Activated T-cell treated with anti-CD3 and anti-CD28 coated beads, Interleukin-2, amount 50 U/mL, for 72 hours (primary cell): ENCODE data around the gene LPO. TPM values are rescaled to one million over a fixed set of nuclear protein-coding genes. Genes with fewer than 3 reads are reported as not detected.

Experiments used
- ATAC-seq, 2 donors: fragments of 150-1000 bp; cut with Tn5 transposase; replicated peaks in 1 of 2; 2 replicates each; pipeline ENCODE4 v1.10.0; 2021; ENCODE audit warnings: moderate library complexity in 2 of 2, mild to moderate bottlenecking in 1 of 2
- DNase-seq, 2 donors: peaks; one replicate each; pipeline ENCODE4 v3.0.0; 2021 to 2022; ENCODE audit warnings: mixed read lengths in 1 of 2
- H3K27ac Mint-ChIP-seq: one replicate; pipeline ENCODE4 v1.8.0; 2022; ENCODE audit warnings: mild to moderate bottlenecking, moderate library complexity, mixed read lengths
- H3K27me3 Mint-ChIP-seq: one replicate; pipeline ENCODE4 v1.8.0; 2022; ENCODE audit warnings: low read depth, mixed read lengths
- H3K36me3 Mint-ChIP-seq, 2 donors: one replicate each; pipeline ENCODE4 v1.8.0; 2022; ENCODE audit warnings: mixed read lengths in 2 of 2, mild to moderate bottlenecking in 1 of 2; ENCODE audit not compliant: insufficient read depth in 2 of 2
- H3K4me1 Mint-ChIP-seq: one replicate; pipeline ENCODE4 v1.8.0; 2022; ENCODE audit warnings: low read depth, mixed read lengths
- H3K4me3 Mint-ChIP-seq, 2 donors: one replicate each; pipeline ENCODE4 v1.8.0; 2022; ENCODE audit warnings: mild to moderate bottlenecking in 2 of 2, mixed read lengths in 2 of 2, moderate library complexity in 2 of 2
- H3K9me3 Mint-ChIP-seq, 2 donors: one replicate each; pipeline ENCODE4 v1.8.0; 2022; ENCODE audit warnings: mixed read lengths in 2 of 2
- total RNA-seq, 2 donors: library from RNA; stranded (reverse); gene quantifications; one replicate each; pipeline ENCODE4 v1.2.3, GENCODE V29; 2022

The LPO gene
- total RNA-seq, 2 donors from 2014 or later, result 0.12 to 0.31 TPM

- H3K36me3 Mint-ChIP-seq, result no peaks in the 10 kb centered on the region
- no peak overlapping the region for H3K4me3 Mint-ChIP-seq
- peaks cover 31% of the 10 kb centered on the region for H3K27me3 Mint-ChIP-seq
- H3K4me1 Mint-ChIP-seq, result peaks cover 16% of the 10 kb centered on the region
- no peak for DNase-seq
- no peak for ATAC-seq
- H3K9me3 Mint-ChIP-seq, result no peaks in the 10 kb centered on the region
- H3K27ac Mint-ChIP-seq, result no peak overlapping the region
These were observed 13.8 kb downstream of the LPO start for GRCh38 chr17:58252141-58252540.

GRCh38 chr17:58253082-58253481 is 14.7 kb downstream of the LPO start:
- Mint-ChIP-seq H3K4me3 (no peak overlapping the region), H3K36me3 (no peaks in the 10 kb centered on the region), H3K9me3 (no peaks in the 10 kb centered on the region), H3K4me1 (peaks cover 9% of the 10 kb centered on the region), H3K27ac (no peak overlapping the region), H3K27me3 (peaks cover 37% of the 10 kb centered on the region)
- ATAC-seq (no peak), DNase-seq (no peak)

- Mint-ChIP-seq H3K4me3 (no peak overlapping the region), H3K4me1 (no peaks in the 10 kb centered on the region), H3K27me3 (peaks cover 29% of the 10 kb centered on the region), H3K27ac (no peak overlapping the region), H3K9me3 (no peaks in the 10 kb centered on the region), H3K36me3 (no peaks in the 10 kb centered on the region)
- DNase-seq (no peak), ATAC-seq (no peak)
These were observed 16.4 kb downstream of the LPO start for GRCh38 chr17:58254803-58255202.

DNA sequence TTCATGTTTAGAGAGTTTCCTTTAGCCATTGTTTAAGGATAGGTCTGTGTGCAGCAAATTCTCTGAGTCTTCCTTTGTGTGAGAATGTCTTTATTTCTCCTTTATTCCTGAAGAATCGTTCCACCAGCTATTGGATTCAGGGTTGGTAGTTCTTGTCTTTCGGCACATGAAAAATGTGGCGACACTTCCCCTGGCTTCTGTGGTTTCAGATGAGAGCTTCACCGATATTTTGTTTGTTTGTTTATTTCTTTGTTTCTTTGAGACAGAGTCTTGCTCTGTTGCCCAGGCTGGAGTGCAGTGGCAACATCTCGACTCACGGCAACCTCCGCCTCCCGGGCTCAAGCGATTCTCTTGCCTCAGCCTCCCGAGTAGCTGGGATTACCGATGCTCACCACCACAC is 23.8 kb downstream of the LPO start:
- Mint-ChIP-seq H3K4me3 (no peak overlapping the region), H3K36me3 (no peaks in the 10 kb centered on the region), H3K9me3 (no peaks in the 10 kb centered on the region), H3K27me3 (peaks cover 65% of the 10 kb centered on the region), H3K27ac (no peak overlapping the region), H3K4me1 (no peaks in the 10 kb centered on the region)
- DNase-seq (no peak), ATAC-seq (no peak)

DNA sequence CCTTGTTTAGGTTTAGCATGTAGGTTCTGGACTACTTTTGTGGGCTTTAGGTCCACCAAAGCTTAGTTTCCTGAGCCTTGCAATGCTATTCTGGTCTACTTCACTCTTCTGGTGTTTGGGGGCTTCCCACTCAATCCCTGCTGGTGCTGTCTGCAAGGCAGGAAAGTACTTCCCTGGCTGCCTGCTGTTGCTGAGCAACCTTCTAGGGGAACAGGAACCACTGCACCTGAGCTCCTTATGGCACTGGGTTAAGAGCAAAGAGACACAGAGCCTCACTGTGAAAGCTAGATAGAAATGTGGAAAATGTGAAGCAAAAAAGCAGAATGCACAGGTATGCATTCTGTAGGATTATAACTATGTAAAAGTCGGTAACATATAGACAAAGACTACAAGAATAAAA is 25.4 kb downstream of the LPO start:
- Mint-ChIP-seq H3K27ac (no peak overlapping the region), H3K27me3 (peaks cover 53% of the 10 kb centered on the region), H3K4me3 (no peak overlapping the region), H3K4me1 (no peaks in the 10 kb centered on the region), H3K9me3 (no peaks in the 10 kb centered on the region), H3K36me3 (no peaks in the 10 kb centered on the region)
- ATAC-seq (no peak), DNase-seq (no peak)

- H3K4me3 Mint-ChIP-seq, result no peak overlapping the region
- no peak for DNase-seq
- ATAC-seq, result no peak
- H3K9me3 Mint-ChIP-seq, result no peaks in the 10 kb centered on the region
- H3K4me1 Mint-ChIP-seq, result no peaks in the 10 kb centered on the region
- H3K36me3 Mint-ChIP-seq, result no peaks in the 10 kb centered on the region
- no peak overlapping the region for H3K27ac Mint-ChIP-seq
- peaks cover 53% of the 10 kb centered on the region for H3K27me3 Mint-ChIP-seq
These were observed 26.2 kb downstream of the LPO start for GRCh38 chr17:58264407-58265103.

DNA sequence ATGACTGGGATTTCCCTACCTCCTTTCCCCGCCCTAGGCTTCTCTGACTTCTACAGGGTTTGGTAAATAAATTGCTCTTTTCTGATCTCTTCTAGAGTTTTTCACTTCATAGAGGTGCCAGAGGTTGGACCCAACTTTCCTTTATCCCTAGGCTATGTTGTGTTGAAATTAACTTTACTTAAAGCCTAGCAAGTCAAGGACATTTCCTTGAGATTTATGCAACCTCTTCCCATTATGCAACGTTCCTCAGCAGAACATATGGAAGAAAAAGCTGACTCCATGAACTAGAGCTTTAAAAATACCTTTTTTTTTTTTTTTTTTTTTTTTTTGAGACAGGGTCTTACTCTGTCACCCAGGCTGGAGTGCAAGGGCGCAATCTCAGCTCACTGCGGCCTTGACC is 26.9 kb downstream of the LPO start:
- DNase-seq, result no peak
- no peak overlapping the region for H3K27ac Mint-ChIP-seq
- peaks cover 48% of the 10 kb centered on the region for H3K27me3 Mint-ChIP-seq
- no peak overlapping the region for H3K4me3 Mint-ChIP-seq
- ATAC-seq, result no peak
- no peaks in the 10 kb centered on the region for H3K4me1 Mint-ChIP-seq
- H3K9me3 Mint-ChIP-seq, result no peaks in the 10 kb centered on the region
- H3K36me3 Mint-ChIP-seq, result no peaks in the 10 kb centered on the region

DNA sequence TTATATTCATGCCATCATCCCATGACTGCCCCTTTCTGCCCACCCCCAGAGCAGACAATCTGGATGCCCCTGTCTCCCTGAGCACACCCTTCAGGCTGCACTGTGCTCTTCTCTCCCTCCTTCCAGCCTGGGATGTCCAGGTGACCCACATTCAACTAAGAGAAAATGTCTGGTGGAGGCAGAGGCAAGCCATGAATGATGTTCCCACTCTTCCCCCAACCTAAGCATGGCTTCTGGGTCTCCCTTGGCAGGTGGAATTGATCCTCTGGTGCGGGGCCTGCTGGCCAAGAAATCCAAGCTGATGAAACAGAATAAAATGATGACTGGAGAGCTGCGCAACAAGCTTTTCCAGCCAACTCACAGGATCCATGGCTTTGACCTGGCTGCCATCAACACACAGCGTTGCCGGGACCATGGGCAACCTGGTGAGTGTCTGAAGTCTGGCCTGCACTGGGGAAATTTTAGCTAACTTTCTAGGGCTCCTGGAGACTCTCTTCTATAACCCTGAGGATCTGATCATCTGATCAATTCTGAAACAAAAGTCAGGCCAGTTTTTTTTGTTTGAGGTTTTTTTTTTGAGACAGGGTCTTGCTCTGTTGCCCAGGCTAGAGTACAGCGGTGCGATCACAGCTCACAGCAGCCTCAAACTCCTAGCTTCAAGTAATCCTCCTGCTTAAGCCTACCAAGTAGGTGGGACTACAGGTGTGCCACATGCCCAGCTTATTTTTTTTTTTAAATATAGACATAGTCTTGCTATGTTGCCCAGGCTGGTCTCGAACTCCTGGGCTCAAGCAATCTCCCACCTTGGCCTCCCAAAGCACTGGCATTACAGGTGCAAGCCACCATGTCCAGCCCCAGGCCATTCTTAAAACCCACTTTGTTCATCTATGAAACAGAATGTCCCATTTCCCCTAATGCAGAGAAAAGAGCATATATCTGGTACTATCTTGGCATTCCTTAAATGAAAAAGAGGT is 27.8 kb downstream of the LPO start:
- peaks cover 39% of the 10 kb centered on the region for H3K27me3 Mint-ChIP-seq
- H3K27ac Mint-ChIP-seq, result no peak overlapping the region
- DNase-seq (no peak), ATAC-seq (no peak)
- H3K36me3 Mint-ChIP-seq, result no peaks in the 10 kb centered on the region
- H3K4me1 Mint-ChIP-seq, result no peaks in the 10 kb centered on the region
- no peak overlapping the region for H3K4me3 Mint-ChIP-seq
- no peaks in the 10 kb centered on the region for H3K9me3 Mint-ChIP-seq

GRCh38 chr17:58267347-58268324 is 29.3 kb downstream of the LPO start:
- H3K27me3 Mint-ChIP-seq, result peaks cover 24% of the 10 kb centered on the region
- ATAC-seq, result no peak
- DNase-seq, result no peak
- no peaks in the 10 kb centered on the region for H3K9me3 Mint-ChIP-seq
- H3K4me1 Mint-ChIP-seq, result no peaks in the 10 kb centered on the region
- H3K4me3 Mint-ChIP-seq, result no peak overlapping the region
- H3K27ac Mint-ChIP-seq, result no peak overlapping the region
- H3K36me3 Mint-ChIP-seq, result no peaks in the 10 kb centered on the region

GRCh38 chr17:58268326-58268725 is 29.9 kb downstream of the LPO start:
- Mint-ChIP-seq H3K36me3 (no peaks in the 10 kb centered on the region), H3K9me3 (no peaks in the 10 kb centered on the region), H3K4me3 (no peak overlapping the region), H3K27me3 (peaks cover 18% of the 10 kb centered on the region), H3K27ac (no peak overlapping the region), H3K4me1 (no peaks in the 10 kb centered on the region)
- DNase-seq (no peak), ATAC-seq (no peak)

GRCh38 chr17:58268774-58269556 is 30.6 kb downstream of the LPO start:
- no peaks in the 10 kb centered on the region for H3K4me1 Mint-ChIP-seq
- no peak overlapping the region for H3K4me3 Mint-ChIP-seq
- ATAC-seq (no peak), DNase-seq (no peak)
- H3K27me3 Mint-ChIP-seq, result peaks cover 11% of the 10 kb centered on the region
- H3K36me3 Mint-ChIP-seq, result no peaks in the 10 kb centered on the region
- H3K9me3 Mint-ChIP-seq, result no peaks in the 10 kb centered on the region
- H3K27ac Mint-ChIP-seq, result no peak overlapping the region

DNA sequence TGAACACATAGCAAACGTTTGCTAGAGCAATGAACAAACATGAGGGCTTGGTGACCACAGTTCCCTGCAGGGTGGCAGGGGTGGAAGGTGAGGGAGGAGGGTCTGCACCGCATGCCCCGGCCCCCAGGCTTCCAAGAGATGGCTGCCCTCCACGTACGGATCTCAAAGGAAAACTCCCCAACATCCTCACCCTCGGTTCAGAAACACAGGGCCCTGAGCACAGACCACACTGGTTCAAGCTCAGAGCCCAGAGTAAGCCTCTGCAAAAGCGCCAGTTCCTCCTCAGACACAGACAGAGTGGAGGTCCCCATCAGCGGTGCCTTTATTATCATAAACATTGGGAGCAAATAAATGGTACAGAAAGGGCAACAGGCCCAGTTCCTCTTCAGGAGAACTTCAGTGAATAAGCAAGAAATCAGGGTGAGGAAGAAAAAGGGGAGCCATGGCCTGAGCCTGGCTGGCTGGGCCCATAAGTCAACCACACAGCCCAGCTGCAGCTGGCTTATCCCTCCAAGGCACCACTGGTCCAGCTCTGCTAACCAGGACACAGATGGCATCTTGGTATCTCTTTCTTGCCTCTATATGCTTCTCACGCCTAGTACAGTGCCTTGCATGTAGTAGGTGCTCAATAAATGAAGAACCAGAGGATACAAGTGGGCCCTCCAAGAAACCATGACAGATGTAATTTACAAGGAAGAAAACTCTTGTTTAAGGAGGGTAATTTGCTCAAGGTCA is 31.3 kb downstream of the LPO start:
- no peaks in the 10 kb centered on the region for H3K36me3 Mint-ChIP-seq
- no peak overlapping the region for H3K27ac Mint-ChIP-seq
- H3K9me3 Mint-ChIP-seq, result no peaks in the 10 kb centered on the region
- ATAC-seq (no peak), DNase-seq (no peak)
- H3K4me3 Mint-ChIP-seq, result no peak overlapping the region
- no peaks in the 10 kb centered on the region for H3K4me1 Mint-ChIP-seq
- peaks cover 5% of the 10 kb centered on the region for H3K27me3 Mint-ChIP-seq
